ENCODE data around the gene PGP.

The PGP gene

GRCh38 chr16:2197765-2198164 is 16.9 kb downstream of the PGP start:
- DNase-seq, result no peak

GRCh38 chr16:2196981-2197511 is 17.6 kb downstream of the PGP start:
- no peak for DNase-seq

GRCh38 chr16:2196162-2196980 is 18.3 kb downstream of the PGP start, which contains the start of gene CASKIN1:
Gene CASKIN1 (minus strand): TSS chr16:2196605. CDS start chr16:2196432, 173 bp downstream.
- DNase-seq, result no peak

GRCh38 chr16:2195322-2196161 is 19.1 kb downstream of the PGP start:
- no peak for DNase-seq

- peak in 1 of 2 experiments; percentile 27 for DNase-seq
These were observed 19.8 kb downstream of the PGP start for GRCh38 chr16:2194852-2195321.

GRCh38 chr16:2194166-2194834 is 20.3 kb downstream of the PGP start:
- peak in 1 of 2 experiments; percentile 42 for DNase-seq

GRCh38 chr16:2191446-2191706 is 23.3 kb downstream of the PGP start:
- DNase-seq, result no peak

GRCh38 chr16:2190659-2191445 is 23.8 kb downstream of the PGP start:
- no peak for DNase-seq

- no peak for DNase-seq
These were observed 24.5 kb downstream of the PGP start for GRCh38 chr16:2190002-2190658.

- DNase-seq, result no peak
These were observed 25.3 kb downstream of the PGP start for GRCh38 chr16:2189252-2189893.

GRCh38 chr16:2188395-2188794 is 26.2 kb downstream of the PGP start:
- DNase-seq, result no peak

- DNase-seq, result no peak
These were observed 27.4 kb downstream of the PGP start for GRCh38 chr16:2187212-2187611.

GRCh38 chr16:2186505-2186904 is 28.1 kb downstream of the PGP start:
- DNase-seq, result no peak

GRCh38 chr16:2186064-2186463 is 28.6 kb downstream of the PGP start:
- no peak for DNase-seq

GRCh38 chr16:2184962-2185361 is 29.7 kb downstream of the PGP start:
- no peak for DNase-seq

GRCh38 chr16:2184346-2184745 is 30.3 kb downstream of the PGP start:
- DNase-seq, result no peak

GRCh38 chr16:2183671-2184070 is 31.0 kb downstream of the PGP start:
- no peak for DNase-seq

- no peak for DNase-seq
These were observed 32.7 kb downstream of the PGP start for GRCh38 chr16:2181952-2182351.

GRCh38 chr16:2180962-2181923 is 33.4 kb downstream of the PGP start:
- DNase-seq, result no peak

GRCh38 chr16:2180461-2180860 is 34.2 kb downstream of the PGP start:
- no peak for DNase-seq
